ENCODE data around the gene UNC93A. TPM values are rescaled to one million over a fixed set of nuclear protein-coding genes. Genes with fewer than 3 reads are reported as not detected.
"Not testable (repeated sequence)": the region's sequence is repeated elsewhere in the genome, so short reads cannot be mapped to it uniquely, and the experiment has no call there.

Gene UNC93A
- total RNA-seq, 1 donor from 2014 or later, result 0.69 TPM

DNA sequence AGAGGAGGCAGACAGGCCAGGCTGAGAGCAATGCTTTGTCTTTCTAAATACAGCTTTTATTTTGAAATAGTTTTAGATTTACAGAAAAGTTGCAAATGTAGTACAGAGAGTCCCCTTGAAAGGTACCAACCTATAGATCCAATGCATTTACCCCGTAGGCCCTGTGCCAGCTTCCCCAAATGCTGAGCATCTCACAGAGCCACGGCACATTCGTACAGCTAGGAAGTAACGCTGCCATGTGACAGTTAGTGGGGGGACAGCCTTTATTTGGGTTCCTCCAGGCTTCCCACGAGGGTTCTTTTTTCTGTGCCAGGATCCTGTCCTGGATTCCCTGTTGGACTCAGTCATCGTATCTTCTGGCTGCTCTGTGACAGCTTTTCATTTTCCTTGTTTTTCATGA, 20.6 kb downstream of the UNC93A start:
- DNase-seq, result not testable (repeated sequence)

GRCh38 chr6:167314180-167314821, 23.2 kb downstream of the UNC93A start:
- no peak for DNase-seq

DNA sequence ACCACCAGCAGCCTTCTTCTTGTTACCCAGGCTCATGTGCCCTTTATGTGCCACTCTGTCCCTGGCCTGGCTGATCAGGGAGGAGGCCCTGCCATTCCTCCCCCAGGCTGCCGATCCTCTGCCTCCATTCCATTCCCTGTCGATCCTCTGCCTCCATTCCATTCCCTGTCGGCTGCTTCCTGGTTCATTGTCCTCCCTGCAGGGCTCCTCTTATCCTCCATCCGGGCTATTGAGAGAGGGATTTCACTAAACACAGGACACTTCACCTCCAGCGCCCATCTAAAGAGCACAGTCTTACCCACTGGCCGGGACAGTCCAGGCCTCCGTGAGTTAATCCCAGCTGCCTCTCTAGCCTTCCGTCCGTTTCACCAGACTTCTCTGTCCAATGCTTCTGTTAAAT, 26.1 kb downstream of the UNC93A start:
- no peak for DNase-seq

GRCh38 chr6:167318354-167318753, 27.2 kb downstream of the UNC93A start:
- not testable (repeated sequence) for DNase-seq

DNA sequence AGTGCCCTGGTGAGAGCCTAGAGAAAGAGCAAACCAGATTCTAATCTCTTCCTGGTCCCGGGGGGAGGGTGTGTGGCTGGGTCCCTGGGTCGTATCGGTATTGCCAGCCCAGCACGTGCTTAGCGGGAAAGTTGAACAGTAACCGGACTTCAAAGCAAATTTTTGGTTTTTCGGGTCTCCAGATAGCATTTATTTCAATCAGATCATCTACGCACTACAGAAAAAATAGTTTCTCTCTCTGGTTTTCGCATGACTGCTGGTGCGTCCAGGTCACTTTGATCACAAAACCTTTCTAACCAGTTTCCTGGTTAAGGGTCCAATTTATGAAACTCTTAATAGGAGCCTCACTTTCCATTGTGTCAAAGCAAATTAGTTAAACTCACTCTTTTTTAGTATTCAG, 27.7 kb downstream of the UNC93A start:
- not testable (repeated sequence) for DNase-seq

DNA sequence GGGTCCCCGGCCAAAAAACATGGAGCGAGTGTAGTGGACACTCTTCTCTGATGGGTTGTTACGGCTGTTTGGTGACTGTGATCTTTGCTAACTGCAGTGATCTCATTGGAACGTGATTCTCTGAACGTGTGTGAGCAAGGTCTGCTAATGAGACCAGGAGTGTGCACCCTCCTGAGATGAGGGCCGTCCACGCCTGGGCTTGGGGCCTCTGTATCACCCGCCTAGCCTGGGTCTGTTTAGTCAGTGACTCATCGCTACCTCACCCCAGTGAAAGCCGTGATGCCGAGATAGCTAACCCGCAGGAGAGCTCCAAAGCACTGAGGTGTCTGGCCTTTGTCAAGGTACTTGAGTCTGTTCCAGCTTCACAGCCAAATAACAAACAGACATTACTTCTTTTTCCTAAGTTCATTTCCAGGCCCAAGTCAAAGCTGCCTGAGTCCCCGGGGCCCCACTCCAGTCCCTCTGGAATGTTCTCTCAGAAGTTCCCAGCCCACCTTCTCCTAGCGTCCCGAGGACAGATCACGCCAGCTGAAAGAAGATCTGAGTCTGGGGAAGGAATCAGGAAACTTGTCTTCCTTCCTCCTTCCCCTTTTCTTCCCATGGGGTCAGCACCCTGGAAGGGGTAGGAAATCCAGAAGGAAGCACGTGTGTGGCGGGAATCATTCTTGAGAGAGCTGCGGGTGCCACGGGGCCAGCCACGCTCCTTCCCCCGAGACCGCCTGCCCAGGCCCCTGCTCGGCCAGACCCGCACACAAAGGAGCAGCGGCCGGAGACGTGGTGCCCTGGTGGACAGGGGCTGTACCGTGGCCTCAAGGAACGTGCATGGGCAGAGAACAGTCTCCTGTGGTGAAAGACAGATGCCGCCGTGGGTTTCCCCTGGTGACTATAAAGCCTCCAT, 29.0 kb downstream of the UNC93A start:
- not testable (repeated sequence) for DNase-seq

DNA sequence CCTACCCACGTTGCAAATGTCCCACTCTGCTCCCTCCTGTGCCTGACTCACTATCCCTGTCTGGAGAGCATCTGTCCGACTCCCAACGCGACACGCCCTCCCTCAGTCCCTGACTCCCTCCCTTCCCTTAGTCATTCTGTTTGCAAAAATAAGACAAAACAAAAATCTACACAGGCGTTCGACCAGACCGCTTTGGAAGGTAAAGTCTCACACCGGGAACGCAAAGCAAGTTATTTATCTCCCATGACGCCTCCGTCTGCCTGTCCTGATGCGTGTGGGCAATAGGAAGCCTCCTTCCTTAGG, 29.6 kb downstream of the UNC93A start:
- not testable (repeated sequence) for DNase-seq

- not testable (repeated sequence) for DNase-seq
These were observed 30.1 kb downstream of the UNC93A start for GRCh38 chr6:167321185-167321584.

GRCh38 chr6:167323111-167323510, 32.0 kb downstream of the UNC93A start:
- no peak for DNase-seq

DNA sequence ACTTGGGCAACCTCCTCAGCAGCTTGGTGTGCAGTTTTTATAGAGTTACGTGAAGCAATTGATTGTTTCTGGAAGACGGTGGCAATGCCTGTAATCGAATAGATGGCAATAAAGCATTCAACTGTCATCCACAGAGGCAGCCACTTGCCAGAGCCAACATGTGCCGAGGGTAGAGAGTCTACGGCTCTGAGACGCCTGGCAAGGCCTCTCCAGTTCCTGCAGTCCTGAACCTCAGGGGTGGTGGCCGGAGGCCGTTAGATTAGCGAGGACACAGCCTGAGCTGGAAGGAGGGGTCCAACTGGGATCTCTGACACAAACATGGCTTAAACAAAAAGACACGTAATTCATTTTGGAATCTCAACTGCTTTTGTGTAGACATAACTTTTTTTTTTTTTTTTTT, 33.0 kb downstream of the UNC93A start:
- no peak for DNase-seq

GRCh38 chr6:167325766-167326165, 34.7 kb downstream of the UNC93A start:
- DNase-seq, result no peak

GRCh38 chr6:167327391-167327790, 36.3 kb downstream of the UNC93A start:
- no peak for DNase-seq

- no peak for DNase-seq
These were observed 37.0 kb downstream of the UNC93A start for GRCh38 chr6:167328086-167328485.

GRCh38 chr6:167329014-167329413, 37.9 kb downstream of the UNC93A start:
- DNase-seq, result no peak

- no peak for DNase-seq
These were observed 39.6 kb downstream of the UNC93A start for GRCh38 chr6:167330750-167331149.

DNA sequence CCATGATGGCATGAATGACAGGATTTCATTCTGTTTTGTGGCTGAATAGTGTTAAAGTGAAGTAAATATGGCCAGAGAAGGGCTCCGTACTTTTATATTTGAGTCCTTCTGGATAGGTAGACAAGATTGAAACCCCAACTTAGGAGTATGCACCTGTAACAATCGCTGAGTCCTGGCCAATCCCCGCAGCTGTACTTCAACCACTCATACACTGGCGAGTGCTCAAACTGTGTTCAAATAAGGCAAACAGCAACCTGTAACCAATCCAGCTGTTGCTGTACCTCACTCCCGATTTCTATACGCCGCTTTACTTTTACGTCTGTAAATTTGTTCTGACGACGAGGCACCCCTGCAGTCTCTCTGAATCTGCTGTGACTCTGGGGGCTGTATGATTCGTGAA, 40.5 kb downstream of the UNC93A start:
- DNase-seq, result no peak

GRCh38 chr6:167336844-167337630, 45.9 kb downstream of the UNC93A start:
- DNase-seq, result no peak

- no peak for DNase-seq
These were observed 46.7 kb downstream of the UNC93A start for GRCh38 chr6:167337675-167338449.

DNA sequence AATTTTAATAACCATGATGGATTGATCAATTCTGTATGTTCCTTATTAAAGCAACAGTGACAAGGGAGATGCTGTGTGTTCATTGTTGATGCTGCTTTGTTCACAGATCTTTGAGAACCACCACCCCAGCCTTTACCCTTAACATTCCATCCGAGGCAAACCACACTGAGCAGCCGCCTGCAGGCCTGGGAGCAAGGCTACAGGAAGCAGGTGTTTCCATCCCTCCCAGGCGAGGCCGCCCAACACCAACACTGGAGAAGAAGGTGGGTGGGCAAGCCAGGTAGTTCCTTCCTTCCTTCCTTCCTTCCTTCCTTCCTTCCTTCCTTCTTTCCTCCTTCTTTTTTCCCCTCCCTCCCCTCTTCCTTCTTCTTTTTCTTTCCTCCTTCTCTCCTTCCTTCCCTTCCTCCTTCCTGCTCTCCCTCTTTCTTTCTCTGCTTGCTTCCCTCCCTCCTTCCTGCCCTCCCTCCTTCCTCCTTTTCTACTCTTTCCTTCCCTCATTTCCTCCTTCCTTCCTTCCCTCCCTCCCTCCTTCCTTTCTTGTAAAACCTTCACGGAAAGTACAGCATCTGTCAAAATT, 47.5 kb downstream of the UNC93A start:
- no peak for DNase-seq

DNA sequence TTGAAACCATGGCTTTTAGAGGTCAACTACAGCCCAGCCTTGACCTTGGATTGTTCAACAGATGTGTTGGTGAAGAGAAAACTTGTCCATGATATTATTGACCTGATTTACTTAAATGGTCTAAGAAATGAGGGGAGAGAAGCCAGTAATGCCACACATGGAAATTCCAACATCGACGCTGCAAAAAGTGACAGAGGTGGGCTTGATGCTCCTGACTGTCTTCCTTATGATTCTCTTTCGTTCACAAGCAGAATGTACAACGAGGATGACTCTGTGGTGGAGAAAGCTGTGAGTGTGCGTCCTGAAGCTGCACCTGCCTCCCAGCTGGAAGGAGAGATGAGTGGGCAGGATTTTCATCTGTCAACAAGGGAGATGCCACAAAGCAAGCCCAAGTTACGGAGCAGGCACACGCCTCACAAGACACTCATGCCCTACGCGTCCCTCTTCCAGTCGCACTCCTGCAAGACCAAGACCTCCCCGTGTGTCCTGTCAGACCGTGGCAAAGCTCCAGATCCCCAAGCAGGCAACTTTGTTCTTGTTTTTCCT, 50.0 kb downstream of the UNC93A start:
- no peak for DNase-seq

Data from skin of body (tissue), 2 donors.